H1 (cell line): Measurements from ENCODE around the gene RNPS1. TPM values are rescaled to one million over a fixed set of nuclear protein-coding genes. Genes with fewer than 3 reads are reported as not detected.

ENCODE experiments used
- CTCF ChIA-PET: fragments of 300-600 bp; sonication (Branson Sonifier 250); formaldehyde crosslinking; loops from one replicate; lab custom pipeline; 2021; ENCODE audit not compliant: partially characterized antibody; lab: Charles Lee
- POLR2A ChIA-PET: fragments of 300-600 bp; sonication (Branson Sonifier 250); formaldehyde crosslinking; loops from one replicate; lab custom pipeline; 2021; ENCODE audit warnings: inconsistent platforms; ENCODE audit not compliant: partially characterized antibody; lab: Charles Lee
- DNase-seq, 2 experiments: peaks; one replicate each; pipeline versions ENCODE4 v3.0.0 to v3.0.0-alpha.2; 2010 to 2022; ENCODE audit warnings: low spot score in 2 of 2, low read depth in 1 of 2, mixed read lengths in 1 of 2
- FAIRE-seq: peaks from 2 replicates; lab custom pipeline; 2011; peaks lifted over from hg19 to GRCh38; lab: Jason Lieb, UNC
- H2AFZ ChIP-seq: 2 replicates; pipeline ENCODE4 v1.8.1; 2012; ENCODE audit warnings: low read length, inconsistent platforms
- H2AK5ac ChIP-seq: 2 replicates; pipeline ENCODE4 v1.6.1; 2013; ENCODE audit warnings: low read depth, low read length
- H2BK120ac ChIP-seq: replicated peaks from 2 replicates; pipeline ENCODE3; 2013; ENCODE audit warnings: low read depth, low read length, inconsistent platforms
- H2BK12ac ChIP-seq: 2 replicates; pipeline ENCODE4 v1.6.1; 2013; ENCODE audit warnings: low read depth, low read length
- H2BK15ac ChIP-seq: 2 replicates; pipeline ENCODE4 v1.6.1; 2013; ENCODE audit warnings: low read length
- H2BK20ac ChIP-seq: 2 replicates; pipeline ENCODE4 v1.6.1; 2013; ENCODE audit warnings: low read length
- H2BK5ac ChIP-seq: 2 replicates; pipeline ENCODE4 v1.6.1; 2013; ENCODE audit warnings: low read depth, low read length
- H3K14ac ChIP-seq: 2 replicates; pipeline ENCODE4 v1.6.1; 2013; ENCODE audit warnings: inconsistent platforms; ENCODE audit not compliant: insufficient read length
- H3K18ac ChIP-seq: 2 replicates; pipeline ENCODE4 v1.6.1; 2013; ENCODE audit warnings: low read length; ENCODE audit errors: extremely low read depth
- H3K23ac ChIP-seq: 2 replicates; pipeline ENCODE4 v1.6.1; 2013; ENCODE audit warnings: inconsistent platforms; ENCODE audit not compliant: insufficient read length
- H3K23me2 ChIP-seq: 2 replicates; pipeline ENCODE4 v1.6.1; 2013; ENCODE audit warnings: low read depth, low read length
- H3K27ac ChIP-seq: 2 replicates; pipeline ENCODE4 v1.6.1; 2011; ENCODE audit warnings: low read depth, low read length, inconsistent platforms
- H3K27me3 ChIP-seq, 4 experiments: replicated peaks in 1 of 4; 1 replicate in 1 of 4; 2 replicates in 3 of 4; pipeline versions ENCODE4 v1.6.1 to v1.8.1; 2011 to 2013; ENCODE audit warnings: low read length in 3 of 4, mild to moderate bottlenecking in 3 of 4, inconsistent platforms in 2 of 4, mixed read lengths in 2 of 4, moderate library complexity in 1 of 4; ENCODE audit not compliant: control insufficient read depth in 3 of 4, insufficient read depth in 3 of 4; ENCODE audit errors: extremely low read depth in 1 of 4
- H3K36me3 ChIP-seq, 4 experiments: 2 replicates each; pipeline versions ENCODE4 v1.6.1 to v1.8.1; 2011 to 2013; ENCODE audit warnings: mild to moderate bottlenecking in 4 of 4, low read length in 3 of 4, moderate library complexity in 2 of 4, control low read depth in 1 of 4, inconsistent platforms in 1 of 4; ENCODE audit not compliant: insufficient read depth in 4 of 4, control insufficient read depth in 2 of 4
- H3K4ac ChIP-seq: replicated peaks from 2 replicates; pipeline ENCODE3; 2013; ENCODE audit warnings: low read length, low read depth, mixed read lengths, inconsistent platforms; ENCODE audit not compliant: insufficient read length
- H3K4me1 ChIP-seq, 4 experiments: replicated peaks in 1 of 4; 1 replicate in 1 of 4; 2 replicates in 3 of 4; pipeline versions ENCODE4 v1.6.1 to v1.8.1; 2011 to 2013; ENCODE audit warnings: low read length in 3 of 4, inconsistent platforms in 2 of 4, mixed read lengths in 1 of 4; ENCODE audit not compliant: insufficient read depth in 4 of 4, control insufficient read depth in 3 of 4
- H3K4me2 ChIP-seq, 2 experiments: 2 replicates each; pipeline versions ENCODE4 v1.6.1 to v1.8.1; 2011 to 2013; ENCODE audit warnings: low read depth in 2 of 2, low read length in 2 of 2, control low read depth in 1 of 2, inconsistent platforms in 1 of 2, mild to moderate bottlenecking in 1 of 2; ENCODE audit not compliant: insufficient read depth in 1 of 2
- H3K4me3 ChIP-seq, 4 experiments: fragments of 200-600, 300-600 bp in 1 of 4; sonication (generic), shearing (Covaris generic), sonication (Bioruptor Twin) in 1 of 4; 2 replicates each; pipeline versions ENCODE4 v1.5.1 to v1.8.1; 2011 to 2016; ENCODE audit warnings: low read length in 4 of 4, low read depth in 3 of 4, control low read depth in 2 of 4, inconsistent platforms in 2 of 4, mild to moderate bottlenecking in 2 of 4, mixed read lengths in 1 of 4, moderate library complexity in 1 of 4; ENCODE audit not compliant: insufficient read depth in 2 of 4; ENCODE audit errors: extremely low read depth in 1 of 4
- H3K56ac ChIP-seq: replicated peaks from 2 replicates; pipeline ENCODE3; 2013; ENCODE audit warnings: low read depth, mild to moderate bottlenecking, mixed read lengths, low read length, inconsistent platforms; ENCODE audit not compliant: insufficient read length
- H3K79me1 ChIP-seq: 2 replicates; pipeline ENCODE4 v1.6.1; 2013; ENCODE audit warnings: low read depth, low read length, control low read depth
- H3K79me2 ChIP-seq, 2 experiments: 2 replicates each; pipeline versions ENCODE4 v1.6.1 to v1.8.1; 2012 to 2013; ENCODE audit warnings: low read length in 2 of 2, mild to moderate bottlenecking in 2 of 2, inconsistent platforms in 1 of 2; ENCODE audit not compliant: insufficient read depth in 2 of 2, control insufficient read depth in 1 of 2
- H3K9ac ChIP-seq, 4 experiments: replicated peaks in 1 of 4; 1 replicate in 1 of 4; 2 replicates in 3 of 4; pipeline versions ENCODE4 v1.6.1 to v1.8.1; 2011 to 2013; ENCODE audit warnings: low read depth in 3 of 4, low read length in 3 of 4, control low read depth in 2 of 4, mild to moderate bottlenecking in 2 of 4, moderate library complexity in 2 of 4, inconsistent platforms in 1 of 4; ENCODE audit errors: extremely low read depth in 1 of 4
- H3K9me3 ChIP-seq, 2 experiments: 2 replicates each; pipeline versions ENCODE4 v1.6.1 to v1.8.1; 2012 to 2013; ENCODE audit warnings: mild to moderate bottlenecking in 2 of 2, moderate library complexity in 2 of 2, control low read depth in 1 of 2, inconsistent platforms in 1 of 2, low read depth in 1 of 2, low read length in 1 of 2, mixed read lengths in 1 of 2; ENCODE audit not compliant: insufficient read depth in 2 of 2
- H4K20me1 ChIP-seq, 2 experiments: replicated peaks in 1 of 2; 2 replicates each; pipeline versions ENCODE3 to v1.8.1; 2011 to 2013; ENCODE audit warnings: inconsistent platforms in 2 of 2, low read length in 2 of 2, mild to moderate bottlenecking in 1 of 2; ENCODE audit not compliant: insufficient read depth in 2 of 2, control insufficient read depth in 1 of 2
- H4K5ac ChIP-seq: 2 replicates; pipeline ENCODE4 v1.6.1; 2013; ENCODE audit warnings: low read length, low read depth, mixed read lengths, inconsistent platforms; ENCODE audit not compliant: insufficient read length
- H4K8ac ChIP-seq: 2 replicates; pipeline ENCODE4 v1.8.0; 2013; ENCODE audit warnings: mild to moderate bottlenecking, moderate library complexity, low read length, inconsistent platforms; ENCODE audit not compliant: insufficient read depth; ENCODE audit errors: extremely low read depth
- H4K91ac ChIP-seq: replicated peaks from 2 replicates; pipeline ENCODE3; 2013; ENCODE audit warnings: low read length, mixed read lengths, inconsistent platforms; ENCODE audit not compliant: insufficient read length
- KDM5A ChIP-seq: fragments of 200-600 bp; IDR thresholded peaks from 2 replicates; pipeline ENCODE4 v1.7.1; 2012; ENCODE audit warnings: mild to moderate bottlenecking, low read length, inconsistent platforms, mixed read lengths
- NANOG ChIP-seq: IDR thresholded peaks from 2 replicates; pipeline ENCODE4 v1.6.1; 2011; ENCODE audit warnings: low read length, low read depth, mild to moderate bottlenecking, inconsistent platforms; ENCODE audit not compliant: insufficient read depth, poor library complexity, severe bottlenecking
- PHF8 ChIP-seq: fragments of 200-600 bp; sonication (generic); conservative IDR thresholded peaks from 2 replicates; pipeline ENCODE4 v1.7.1; 2012; ENCODE audit warnings: low read depth, mild to moderate bottlenecking, inconsistent platforms, low read length, moderate library complexity
- POLR2A ChIP-seq, 2 experiments: IDR thresholded peaks; 1 replicate in 1 of 2; 2 replicates in 1 of 2; pipeline ENCODE4 v1.6.1; 2011; ENCODE audit warnings: low read depth in 2 of 2, low read length in 2 of 2, mild to moderate bottlenecking in 2 of 2; ENCODE audit errors: control extremely low read depth in 1 of 2
- WGBS, 2 experiments: shearing (Covaris generic) in 1 of 2; methylation state at CpG; one replicate each; pipeline versions ENCODE4 v1.1.6 to v1.1.7; 2013 to 2015; ENCODE audit warnings: low lambda C conversion rate in 2 of 2, mixed read lengths in 2 of 2, inconsistent platforms in 1 of 2, low coverage in 1 of 2, missing lambda C conversion rate in 1 of 2; ENCODE audit not compliant: insufficient replicate concordance in 2 of 2, insufficient coverage in 1 of 2, insufficient read length in 1 of 2; ENCODE audit errors: extremely low coverage in 1 of 2, missing lambda C conversion rate in 1 of 2; 5-methylcytosine and 5-hydroxymethylcytosine counted together
- polyA plus RNA-seq, 7 experiments: library from polyadenylated mRNA; depleted of rRNA in 3 of 7; stranded (reverse) in 5 of 7; unstranded in 2 of 7; fragments of >200 nt in 5 of 7; fragments of 200-250 nt in 2 of 7; gene quantifications; 1 replicate in 5 of 7; 2 replicates in 1 of 7; 4 replicates in 1 of 7; pipeline versions ENCODE4 v1.2.1 to v1.2.3, GENCODE V29; 2011 to 2013; ENCODE audit warnings: missing spikeins in 2 of 7, mixed read lengths in 2 of 7
- total RNA-seq: library from RNA; stranded (reverse); fragmentation: NEBNext Ultra II Directional; extraction: Animal tissue kit (Norgen Biotek cat#: 25700); gene quantifications from 2 replicates; pipeline ENCODE4 v1.2.1, GENCODE V29; 2021

The RNPS1 gene
- total and polyA plus RNA-seq, 2 of the 8 experiments (the other 6 are each of a cell fraction or from before 2014, with no cell fraction given) = 330 to 350 TPM

- Histone ChIP-seq H4K5ac (peak overlapping the region; percentile 89), H3K4ac (peak overlapping the region; percentile 98), H2AK5ac (peak overlapping the region; percentile 77; the same call in 1 of the 2 replicates), H3K79me2 (peaks cover 0 to 7% of the 10 kb centered on the region in 2 experiments; a peak in 1 of 4 replicates), H3K27me3 (no peaks in the 10 kb centered on the region; a peak in 2 of 7 replicates), H3K4me1 (peaks cover 0 to 14% (median 8%) of the 10 kb centered on the region in 4 experiments; a peak in 6 of 7 replicates), H3K23ac (no peak overlapping the region), H3K9me3 (no peaks in the 10 kb centered on the region), H2BK20ac (no peak overlapping the region), H2BK15ac (peak overlapping the region; percentile 65), H3K14ac (no peak overlapping the region), H3K27ac (no peak overlapping the region), H3K56ac (peak overlapping the region; percentile 95), H3K18ac (peak overlapping the region; percentile 71), H4K91ac (peak overlapping the region; percentile 75), H3K4me2 (peak overlapping the region; percentile 87 to 91), H3K9ac (peak overlapping the region; percentile 55 to 94 (median 85)), H2BK12ac (0 out of 2 replicates have a peak overlapping the region, but pooled peaks have one; percentile 39), H3K23me2 (peaks cover 11% of the 10 kb centered on the region; the same call in 1 of the 2 replicates), H3K4me3 (peak overlapping the region; percentile 78 to 97 (median 92)), H3K79me1 (peaks cover 6% of the 10 kb centered on the region), H4K20me1 (peaks cover 0 to 14% of the 10 kb centered on the region in 2 experiments)
- POLR2A ChIA-PET = interaction anchor here (0.6 to 15.1 kb wide), 16 partner anchors 9 to 58 kb away, joined by 3 to 156 read pairs (median 4); partner anchors contain the start of genes CASKIN1, DNASE1L2, ECI1 and PGP
- DNase-seq = no peak
- FAIRE-seq = no peak
- CTCF ChIA-PET = interaction anchor here (1.0 to 1.4 kb wide), 2 partner anchors 11 to 13 kb away, joined by 3 read pairs; no protein-coding TSS in a partner anchor
- TF ChIP-seq NANOG = no peak
- no peak for TF ChIP-seq KDM5A
- TF ChIP-seq PHF8 = no peak
- TF ChIP-seq POLR2A (IDR thresholded peaks at IDR 0.05; ENCODE audit: control extremely low read depth in 1 of 2, low read depth in 2 of 2, low read length in 2 of 2) = peak in 1 of 2 experiments; percentile 21; a peak in 1 of 3 replicates
- TF ChIP-seq, all 59 proteins: peak for 1
- 46% methylated on average over 16 of the region's 16 CpGs; no CpG with 5 or more reads in 1 of the 2 experiments for WGBS, 2 experiments
- peak overlapping the region; percentile 9; the same call in 1 of the 2 replicates for H4K8ac ChIP-seq
- peak overlapping the region; percentile 97 for H2BK5ac ChIP-seq
- H2BK120ac ChIP-seq = peak overlapping the region; percentile 57
- H2AFZ ChIP-seq = no peak overlapping the region
- H3K36me3 ChIP-seq = peaks cover 4 to 34% (median 12%) of the 10 kb centered on the region in 4 experiments; a peak in 6 of 8 replicates
Measured at GRCh38 chr16:2205967-2206313, 62.0 kb downstream of the RNPS1 start.
